GM21381 (cell line): Measurements from ENCODE around the gene CHN1.

Experiments
- ATAC-seq: cut with Tn5 transposase; IDR thresholded peaks from one replicate; pipeline ENCODE4 v1.9.1; 2021; ENCODE audit warnings: mild to moderate bottlenecking, moderate library complexity; ENCODE audit not compliant: unreplicated experiment

CHN1 gene

GRCh38 chr2:174833737-174834136 lies 171.4 kb downstream of the CHN1 start:
- no peak for ATAC-seq

GRCh38 chr2:174830561-174830960 lies 174.6 kb downstream of the CHN1 start:
- ATAC-seq = no peak

GRCh38 chr2:174829550-174829949 lies 175.6 kb downstream of the CHN1 start:
- ATAC-seq = no peak

DNA sequence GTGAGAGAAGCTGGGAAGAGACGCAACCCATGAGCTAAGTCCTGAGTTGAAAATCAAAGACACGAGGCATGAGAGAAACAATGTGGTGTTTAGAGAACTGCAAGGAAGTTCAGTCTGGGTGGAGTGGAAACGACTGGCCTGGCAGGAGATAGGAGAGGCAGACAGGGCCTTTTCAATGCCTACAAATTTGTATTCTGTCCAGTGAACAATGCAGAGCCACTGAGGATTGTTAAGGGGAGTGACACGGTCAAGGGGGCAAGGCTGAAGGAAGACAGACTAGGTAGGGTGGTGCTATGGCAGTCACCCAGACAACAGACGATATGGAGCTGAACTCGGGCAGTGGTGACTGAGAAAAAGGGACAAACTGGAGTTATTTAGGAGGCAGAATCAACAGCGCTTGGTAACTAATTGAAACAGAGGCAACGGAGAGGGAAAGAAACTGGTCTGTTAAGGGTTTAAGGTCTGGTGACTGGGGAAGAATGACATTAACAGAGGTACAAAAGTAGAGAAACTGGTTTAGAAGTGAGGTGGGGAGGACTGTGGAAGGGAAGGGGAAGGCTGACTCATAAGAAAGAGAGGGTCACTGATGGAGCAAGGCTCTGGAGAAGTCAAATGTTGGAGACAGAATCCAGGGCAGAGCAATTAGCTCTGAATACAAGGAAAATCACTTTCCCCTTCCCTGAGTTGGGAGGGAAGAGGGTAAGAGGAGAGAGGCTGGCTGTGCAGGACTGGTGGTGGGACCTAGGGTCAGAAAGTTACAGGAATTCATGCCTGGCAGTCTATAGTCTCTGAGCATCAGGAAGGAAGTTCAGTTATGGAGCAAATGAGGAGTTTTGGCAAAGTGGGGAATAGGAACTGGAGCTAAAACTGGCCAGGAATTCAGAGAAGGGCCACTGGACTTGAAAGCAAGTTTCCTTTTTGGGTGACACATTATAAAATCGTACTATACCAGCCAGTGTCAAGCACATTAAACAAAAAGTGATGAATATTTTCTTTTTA lies 177.5 kb downstream of the CHN1 start:
- no peak for ATAC-seq

GRCh38 chr2:174826051-174826450 lies 179.1 kb downstream of the CHN1 start:
- ATAC-seq = no peak

GRCh38 chr2:174824068-174824467 lies 181.1 kb downstream of the CHN1 start:
- no peak for ATAC-seq

DNA sequence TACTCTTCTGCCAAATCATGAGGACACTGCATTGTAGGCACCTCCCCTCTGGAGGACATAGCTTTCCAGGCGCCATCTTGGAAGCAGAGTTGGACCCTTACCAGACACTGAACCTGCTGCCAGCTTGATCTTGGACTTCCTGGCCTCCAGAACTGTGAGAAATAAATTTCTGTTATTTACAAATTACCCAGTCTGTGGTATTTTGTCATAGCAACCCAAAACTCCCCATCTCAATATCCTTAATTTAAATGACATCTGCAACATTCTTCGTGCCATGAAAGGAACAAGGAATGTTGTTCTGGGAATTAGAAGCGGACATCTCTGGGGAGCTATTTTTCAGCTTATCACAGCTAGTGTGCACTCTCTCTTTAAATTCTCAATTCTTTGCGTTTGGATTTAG lies 183.6 kb downstream of the CHN1 start:
- no peak for ATAC-seq

GRCh38 chr2:174820361-174820760 lies 184.8 kb downstream of the CHN1 start:
- no peak for ATAC-seq

DNA sequence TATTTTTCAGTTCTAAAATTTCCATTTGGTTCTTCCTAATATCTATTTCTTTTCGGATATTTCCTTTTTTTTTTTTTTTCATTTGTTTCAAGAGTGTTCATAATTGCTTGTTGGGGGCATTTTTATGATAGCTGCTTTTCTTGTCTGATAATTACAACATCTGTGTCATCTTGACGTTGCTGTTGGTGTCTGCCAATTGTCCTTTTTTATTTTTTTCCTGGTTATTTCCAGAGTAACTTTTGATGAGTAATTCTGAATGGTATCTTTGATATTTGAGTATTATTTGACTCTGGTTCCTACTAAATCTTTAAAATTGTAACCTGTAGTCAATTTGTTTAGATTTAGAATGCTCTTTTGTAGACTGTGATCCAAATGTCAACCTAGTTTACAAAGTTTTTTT lies 189.7 kb downstream of the CHN1 start:
- no peak for ATAC-seq

- ATAC-seq = no peak
Measured at GRCh38 chr2:174812037-174812436, 193.1 kb downstream of the CHN1 start.

- no peak for ATAC-seq
Measured at GRCh38 chr2:174807931-174808330, 197.2 kb downstream of the CHN1 start.

DNA sequence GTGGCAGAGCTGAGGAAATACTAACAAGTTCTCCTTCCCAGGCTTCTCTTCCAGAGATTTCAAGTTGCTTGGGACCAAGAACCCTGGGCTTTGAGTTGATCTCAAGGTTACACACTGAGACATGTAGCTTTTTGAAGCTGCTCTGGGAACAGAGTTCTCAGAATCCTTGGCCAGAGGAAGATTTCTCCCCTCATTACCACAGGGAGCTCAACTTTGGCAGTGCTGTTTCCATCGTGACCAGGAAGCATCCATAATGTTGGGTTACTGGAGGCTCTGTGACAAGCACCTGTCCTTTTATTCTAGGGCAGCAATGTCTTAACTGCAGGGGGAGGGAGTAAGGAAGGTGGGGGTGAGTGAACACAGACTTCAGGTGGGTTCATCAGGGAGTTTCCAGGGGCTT lies 199.4 kb downstream of the CHN1 start:
- no peak for ATAC-seq

DNA sequence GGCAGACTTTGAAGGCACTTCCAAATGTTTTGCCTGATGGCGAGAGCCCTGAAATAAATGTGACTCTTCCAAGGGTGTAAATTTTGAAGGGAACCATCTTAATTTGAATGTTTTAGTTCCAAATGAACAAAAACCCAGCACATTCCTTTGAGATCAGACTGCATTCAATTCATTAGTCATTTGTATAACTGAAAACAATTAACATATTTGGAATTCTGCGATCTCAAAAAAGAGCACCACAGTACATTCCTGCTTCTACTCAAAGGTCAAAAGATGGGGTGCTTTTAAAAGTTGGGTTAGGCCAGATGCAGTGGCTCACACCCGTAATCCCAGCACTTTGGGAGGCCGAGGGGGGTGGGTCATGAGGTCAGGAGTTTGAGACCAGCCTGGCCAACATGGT lies 202.7 kb downstream of the CHN1 start:
- ATAC-seq = no peak

- no peak for ATAC-seq
Measured at GRCh38 chr2:174800436-174801205, 204.6 kb downstream of the CHN1 start.

- no peak for ATAC-seq
Measured at GRCh38 chr2:174798801-174799200, 206.4 kb downstream of the CHN1 start.

GRCh38 chr2:174797781-174798276 lies 207.4 kb downstream of the CHN1 start:
- no peak for ATAC-seq

DNA sequence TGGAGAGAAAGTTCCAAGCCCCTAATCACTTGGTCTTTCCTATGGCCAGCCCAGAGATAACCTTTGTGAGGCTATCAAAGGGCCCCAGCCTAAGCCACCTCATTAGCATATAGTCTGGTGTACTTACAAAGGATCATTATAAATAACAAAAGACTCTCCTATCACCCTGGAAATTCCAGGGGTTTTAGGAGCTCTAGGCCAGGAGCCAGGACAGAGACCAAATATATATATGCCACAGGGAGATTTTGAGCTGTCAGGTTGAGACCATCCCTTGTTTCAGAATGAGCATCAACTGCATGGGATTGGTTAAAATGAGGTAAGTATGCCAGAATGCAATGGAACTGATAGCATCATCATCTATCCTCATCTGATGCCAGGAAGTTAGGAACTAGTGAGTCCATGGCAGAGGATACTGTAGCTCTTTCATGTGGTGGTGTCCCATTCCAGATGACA lies 208.8 kb downstream of the CHN1 start:
- no peak for ATAC-seq

DNA sequence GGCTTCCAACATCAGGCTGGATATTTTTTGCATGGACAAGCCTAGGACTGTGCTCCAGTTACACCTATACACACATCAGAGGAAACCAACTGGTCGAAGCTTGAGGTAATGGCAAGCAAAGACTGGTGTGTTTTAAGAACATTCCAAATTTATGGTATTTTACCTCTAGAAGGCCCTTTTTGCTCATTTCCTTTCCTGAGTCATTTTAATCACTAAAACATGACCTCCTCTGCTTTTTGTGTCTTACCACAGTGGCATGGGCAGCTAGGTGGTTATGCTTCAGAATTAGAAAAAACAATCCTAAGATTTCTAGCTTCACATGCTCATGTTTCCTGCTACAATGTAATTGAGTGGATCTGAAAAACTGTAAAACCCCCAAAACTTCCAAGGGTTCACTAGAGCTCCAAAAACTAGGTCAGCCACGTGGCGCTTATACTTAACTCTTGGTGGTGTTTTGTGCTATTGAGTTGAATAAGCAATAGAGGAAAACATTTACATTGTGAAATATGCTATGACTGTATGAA lies 210.3 kb downstream of the CHN1 start:
- ATAC-seq = no peak

GRCh38 chr2:174792309-174793025 lies 212.7 kb downstream of the CHN1 start:
- ATAC-seq = no peak

GRCh38 chr2:174791746-174792280 lies 213.4 kb downstream of the CHN1 start:
- ATAC-seq = no peak
